Measurements from ENCODE around the gene DDR2.
A peak's percentile ranks its signal among the peaks of the same experiment; 100 is the strongest.
"Not testable (repeated sequence)": the region's sequence is repeated elsewhere in the genome, so short reads cannot be mapped to it uniquely, and the experiment has no call there.

The DDR2 gene

GRCh38 chr1:162728573-162728972 lies 96.3 kb downstream of the DDR2 start:
- no peak overlapping the region for H3K27ac ChIP-seq
- no peak for DNase-seq (ENCODE audit: low spot score)
- no peak overlapping the region for H3K4me3 ChIP-seq
- TF ChIP-seq CTCF (IDR thresholded peaks at IDR 0.05), result no peak

DNA sequence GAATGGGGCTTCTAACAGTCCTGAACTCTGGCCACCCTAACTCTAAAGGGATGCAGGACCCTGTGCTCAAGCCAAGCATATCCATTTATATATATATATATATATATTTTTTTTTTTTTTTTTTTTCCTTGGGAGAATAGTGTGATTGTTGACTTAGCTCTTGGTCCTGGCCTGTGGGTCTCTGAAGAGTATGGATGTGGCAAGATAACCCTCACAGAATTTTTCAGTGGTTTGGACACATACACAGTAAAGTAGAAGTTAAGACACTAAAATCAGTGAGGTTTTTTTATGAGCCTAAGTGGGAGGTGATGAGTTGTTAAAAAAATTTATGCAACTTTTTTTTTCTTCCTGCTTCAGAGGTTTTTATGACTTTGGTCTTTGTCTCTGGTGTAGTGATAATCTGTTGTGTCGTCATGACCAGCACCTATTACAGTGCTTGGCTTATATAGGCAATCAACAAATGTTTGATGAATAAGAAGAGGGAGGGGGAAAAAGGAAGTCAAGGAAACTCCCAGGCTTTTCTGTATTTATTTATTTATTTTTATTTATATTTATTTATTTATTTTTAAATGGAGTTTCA lies 97.0 kb downstream of the DDR2 start:
- DNase-seq (ENCODE audit: low spot score); H3K27ac ChIP-seq; H3K4me3 ChIP-seq: not testable (repeated sequence)

DNA sequence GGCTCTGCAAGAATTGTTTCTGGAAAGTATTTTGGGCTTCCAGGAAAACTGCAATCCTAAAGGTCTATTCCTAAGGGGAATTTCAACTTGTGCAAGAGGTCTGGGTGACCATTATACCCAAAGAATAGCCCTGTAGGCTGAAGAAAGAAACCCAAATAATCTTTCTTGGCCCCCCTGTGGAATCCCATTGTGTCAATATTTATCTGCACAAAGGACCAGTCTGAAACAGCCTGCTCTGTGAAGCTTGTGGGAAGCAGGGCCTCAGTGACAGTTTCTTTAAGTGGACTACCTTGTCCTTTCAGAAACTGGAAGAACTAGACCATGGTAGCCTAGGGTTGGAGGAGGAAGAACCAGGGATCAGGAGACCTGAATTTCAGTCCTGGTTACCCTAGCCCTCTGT lies 99.8 kb downstream of the DDR2 start:
- DNase-seq (ENCODE audit: low spot score), result no peak
- no peak overlapping the region for H3K4me3 ChIP-seq
- H3K27ac ChIP-seq, result peak overlapping the region; percentile 65 to 80
- TF ChIP-seq CTCF (IDR thresholded peaks at IDR 0.05), result no peak

DNA sequence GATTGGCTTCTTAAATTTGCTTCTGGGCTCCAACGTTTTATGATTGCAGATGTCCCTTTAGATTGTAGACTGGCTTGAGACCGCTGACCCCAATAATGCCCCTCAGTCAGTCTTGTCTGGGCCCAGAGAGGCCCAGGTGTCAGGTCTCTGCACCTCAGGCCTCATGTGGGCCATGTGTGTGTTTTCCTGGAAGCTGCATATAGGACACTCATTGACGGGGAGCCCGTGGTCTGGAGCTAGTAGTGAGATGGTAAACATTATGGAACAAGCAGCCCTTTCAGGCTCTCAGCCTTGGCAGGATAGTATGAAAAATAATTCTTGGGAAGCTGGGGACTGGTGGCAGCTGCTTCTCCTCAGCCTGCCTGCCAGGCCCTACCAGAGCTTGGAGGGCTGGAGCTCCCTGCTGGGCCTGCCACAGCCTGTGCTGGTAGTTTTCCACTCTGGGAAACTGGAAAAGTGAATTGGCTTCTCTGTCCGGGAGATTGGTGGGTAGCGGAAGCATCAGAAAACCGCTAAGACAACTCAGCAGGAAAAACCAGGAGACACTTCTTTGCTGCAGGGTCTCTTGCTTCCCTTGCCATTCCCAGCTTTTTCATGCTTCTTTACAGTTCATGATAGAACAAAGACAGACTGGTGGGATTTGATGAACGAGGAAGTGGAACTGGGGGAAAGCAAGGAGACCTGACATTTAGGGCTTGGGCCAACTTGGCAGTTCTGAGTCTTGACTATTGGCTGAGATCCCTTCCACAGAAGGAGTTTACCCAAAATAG lies 100.5 kb downstream of the DDR2 start:
- Histone ChIP-seq H3K4me3 (peak overlapping the region; percentile 14), H3K27ac (peak overlapping the region; percentile 65 to 80)
- DNase-seq (ENCODE audit: low spot score), result no peak
- TF ChIP-seq CTCF (IDR thresholded peaks at IDR 0.05), result no peak

DNA sequence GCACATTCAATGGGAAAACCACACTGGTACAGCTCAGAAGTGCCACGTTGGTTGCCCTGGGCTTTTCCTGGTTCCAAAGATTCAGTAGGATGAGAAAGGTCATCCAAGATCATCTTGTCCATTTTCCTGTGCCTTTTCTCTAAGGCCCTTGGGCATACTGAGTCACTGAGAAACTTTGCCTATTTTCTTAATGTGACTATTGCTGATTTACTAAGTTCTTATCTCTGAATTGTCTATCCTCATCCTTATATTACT lies 101.0 kb downstream of the DDR2 start:
- Histone ChIP-seq H3K27ac (peak overlapping the region; percentile 65 to 80), H3K4me3 (peak overlapping the region; percentile 14)
- DNase-seq (ENCODE audit: low spot score), result no peak
- TF ChIP-seq CTCF (IDR thresholded peaks at IDR 0.05), result no peak

DNA sequence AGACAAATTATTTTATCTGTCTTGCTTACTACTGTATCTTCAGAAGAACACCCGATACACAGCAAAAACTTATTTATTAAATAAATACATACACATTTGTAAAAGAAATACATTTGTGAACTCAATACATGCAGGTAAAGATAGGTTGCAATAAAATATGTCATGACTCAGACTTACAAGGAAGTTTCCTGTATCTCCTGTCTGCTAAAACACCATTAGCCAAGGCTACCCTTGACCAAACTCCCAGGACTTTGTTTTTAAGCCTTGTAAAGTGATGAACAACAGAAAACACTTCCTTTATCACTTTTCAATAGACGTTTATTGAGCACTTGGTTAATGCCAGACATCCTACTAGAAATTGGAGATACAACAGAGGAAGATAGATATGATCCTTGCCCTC lies 101.8 kb downstream of the DDR2 start:
- TF ChIP-seq CTCF (IDR thresholded peaks at IDR 0.05), result no peak
- no peak for DNase-seq (ENCODE audit: low spot score)
- Histone ChIP-seq H3K27ac (no peak overlapping the region), H3K4me3 (no peak overlapping the region)

GRCh38 chr1:162736184-162736583 lies 103.9 kb downstream of the DDR2 start:
- no peak for TF ChIP-seq CTCF (IDR thresholded peaks at IDR 0.05)
- DNase-seq (ENCODE audit: low spot score), result no peak
- Histone ChIP-seq H3K27ac (no peak overlapping the region), H3K4me3 (no peak overlapping the region)

All from coronary artery (tissue), 2 donors.